GM12874 (cell line): ENCODE results near the gene LCA5.

Source experiments
- CTCF ChIP-seq: IDR thresholded peaks from 2 replicates; pipeline ENCODE4 v1.5.1; 2011; ENCODE audit warnings: low read depth, mild to moderate bottlenecking, control low read depth, low read length, moderate library complexity; ENCODE audit not compliant: insufficient read depth

LCA5 gene

GRCh38 chr6:79526897-79527296, 10.3 kb downstream of the LCA5 start:
- TF ChIP-seq CTCF: no peak

GRCh38 chr6:79525272-79526100, 11.7 kb downstream of the LCA5 start:
- TF ChIP-seq CTCF: no peak

- TF ChIP-seq CTCF: no peak
Measured at GRCh38 chr6:79524065-79524464, 13.2 kb downstream of the LCA5 start.

GRCh38 chr6:79522609-79523008, 14.6 kb downstream of the LCA5 start:
- no peak for TF ChIP-seq CTCF

- no peak for TF ChIP-seq CTCF
Measured at GRCh38 chr6:79520534-79520933, 16.7 kb downstream of the LCA5 start.

GRCh38 chr6:79518842-79519241, 18.4 kb downstream of the LCA5 start:
- no peak for TF ChIP-seq CTCF

GRCh38 chr6:79515436-79515835, 21.8 kb downstream of the LCA5 start:
- no peak for TF ChIP-seq CTCF
